ENCODE results near the gene TALDO1.
A peak's percentile ranks its signal among the peaks of the same experiment; 100 is the strongest.

TALDO1 gene

GRCh38 chr11:787084-787675, 39.9 kb downstream of the TALDO1 start:
- no peak for DNase-seq (ENCODE audit: low spot score)

- no peak for DNase-seq (ENCODE audit: low spot score)
Observed at GRCh38 chr11:788009-788640, 40.9 kb downstream of the TALDO1 start.

- DNase-seq (ENCODE audit: low spot score): no peak
Observed at GRCh38 chr11:788953-789940, 42.0 kb downstream of the TALDO1 start.

GRCh38 chr11:789943-790342, 42.7 kb downstream of the TALDO1 start, which contains the start of gene CEND1:
CEND1 (minus strand) TSS chr11:790090; CDS start chr11:788576, 1,514 bp downstream.
- no peak for DNase-seq (ENCODE audit: low spot score)

- no peak for DNase-seq (ENCODE audit: low spot score)
Observed at GRCh38 chr11:790721-791564, 43.7 kb downstream of the TALDO1 start.

GRCh38 chr11:791658-792534, 44.6 kb downstream of the TALDO1 start:
- DNase-seq (ENCODE audit: low spot score): no peak

GRCh38 chr11:792535-792821, 45.2 kb downstream of the TALDO1 start:
- DNase-seq (ENCODE audit: low spot score): no peak

- DNase-seq (ENCODE audit: low spot score): no peak
Observed at GRCh38 chr11:792873-793272, 45.6 kb downstream of the TALDO1 start.

GRCh38 chr11:793556-793955, 46.3 kb downstream of the TALDO1 start:
- no peak for DNase-seq (ENCODE audit: low spot score)

- DNase-seq (ENCODE audit: low spot score): no peak
Observed at GRCh38 chr11:794013-794765, 46.9 kb downstream of the TALDO1 start.

GRCh38 chr11:794766-795633, 47.7 kb downstream of the TALDO1 start:
- DNase-seq (ENCODE audit: low spot score): peak; percentile 38

- DNase-seq (ENCODE audit: low spot score): peak; percentile 95
Observed at GRCh38 chr11:795634-796564, 48.6 kb downstream of the TALDO1 start.

GRCh38 chr11:796565-797295, 49.5 kb downstream of the TALDO1 start:
- DNase-seq (ENCODE audit: low spot score): peak; percentile 29

- DNase-seq (ENCODE audit: low spot score): peak; percentile 89
Observed at GRCh38 chr11:797296-798092, 50.2 kb downstream of the TALDO1 start.

GRCh38 chr11:798093-798713, 50.9 kb downstream of the TALDO1 start, which contains the start of gene SLC25A22:
SLC25A22 (minus strand) TSS chr11:798281; CDS start chr11:795006, 3,275 bp downstream.
- DNase-seq (ENCODE audit: low spot score): peak; percentile 82

Data from RKO (cell line).